HepG2 (cell line): ENCODE results near the gene SHFL. TPM values are rescaled to one million over a fixed set of nuclear protein-coding genes. Genes with fewer than 3 reads are reported as not detected.

Experiments
- ARNT2 ChIP-seq: sonication (generic); formaldehyde crosslinking; IDR thresholded peaks from 2 replicates; pipeline ENCODE4 v1.8.0; 2022; ENCODE audit warnings: mild to moderate bottlenecking, low read depth, missing genetic modification reagents, moderate library complexity
- ATF2 ChIP-seq: sonication (generic); formaldehyde crosslinking; IDR thresholded peaks from 2 replicates; pipeline ENCODE4 v1.4.0; 2020; ENCODE audit warnings: missing genetic modification reagents
- ELF3 ChIP-seq: IDR thresholded peaks from 2 replicates; pipeline ENCODE4 v1.6.1; 2016; ENCODE audit warnings: missing genetic modification reagents, missing compliant biosample characterization
- GLI4 ChIP-seq: sonication (generic); formaldehyde crosslinking; IDR thresholded peaks from 2 replicates; pipeline ENCODE4 v1.5.1; 2020; ENCODE audit warnings: missing genetic modification reagents, mild to moderate bottlenecking, moderate library complexity, borderline replicate concordance
- HHEX ChIP-seq: IDR thresholded peaks from 2 replicates; pipeline ENCODE4 v1.6.1; 2016; ENCODE audit warnings: control low read depth
- MAFF ChIP-seq: IDR thresholded peaks from 2 replicates; pipeline ENCODE4 v1.6.1; 2011; ENCODE audit warnings: low read depth, low read length, improper control_type of control experiment
- NONO ChIP-seq, 2 experiments: fragments of 450-650 bp in 1 of 2; sonication (generic) in 1 of 2; formaldehyde crosslinking in 1 of 2; IDR thresholded peaks in 1 of 2; conservative IDR thresholded peaks in 1 of 2; 2 replicates each; pipeline versions ENCODE4 v1.6.1 to v1.8.0; 2017 to 2022; ENCODE audit warnings: mild to moderate bottlenecking in 1 of 2, missing genetic modification reagents in 1 of 2, moderate library complexity in 1 of 2
- NRL ChIP-seq: sonication (generic); formaldehyde crosslinking; IDR thresholded peaks from 2 replicates; pipeline ENCODE4 v1.5.0; 2020; ENCODE audit warnings: missing genetic modification reagents, mild to moderate bottlenecking, moderate library complexity, borderline replicate concordance
- TBX2 ChIP-seq: sonication (generic); formaldehyde crosslinking; IDR thresholded peaks from 2 replicates; pipeline ENCODE4 v1.5.0; 2020; ENCODE audit warnings: missing genetic modification reagents, mild to moderate bottlenecking, borderline replicate concordance
- ZNF224 ChIP-seq: sonication (generic); formaldehyde crosslinking; IDR thresholded peaks from 2 replicates; pipeline ENCODE4 v1.5.0; 2020; ENCODE audit warnings: mild to moderate bottlenecking, missing genetic modification reagents
- ZNF562 ChIP-seq: sonication (generic); formaldehyde crosslinking; IDR thresholded peaks from 2 replicates; pipeline ENCODE4 v1.8.0; 2022; ENCODE audit warnings: missing genetic modification reagents, borderline replicate concordance
- ZNF567 ChIP-seq: sonication (generic); formaldehyde crosslinking; IDR thresholded peaks from 2 replicates; pipeline ENCODE4 v1.8.1; 2023; ENCODE audit warnings: mild to moderate bottlenecking, missing genetic modification reagents, borderline replicate concordance
- ZNF713 ChIP-seq: sonication (generic); formaldehyde crosslinking; IDR thresholded peaks from 2 replicates; pipeline ENCODE4 v1.4.0; 2020; ENCODE audit warnings: mild to moderate bottlenecking, missing genetic modification reagents
- ZNF780A ChIP-seq: sonication (generic); formaldehyde crosslinking; IDR thresholded peaks from 2 replicates; pipeline ENCODE4 v1.8.0; 2022; ENCODE audit warnings: mild to moderate bottlenecking, missing genetic modification reagents, moderate library complexity
- ZSCAN30 ChIP-seq: sonication (generic); formaldehyde crosslinking; IDR thresholded peaks from 2 replicates; pipeline ENCODE4 v1.5.0; 2020; ENCODE audit warnings: mild to moderate bottlenecking, missing genetic modification reagents
- polyA plus RNA-seq, 8 experiments: library from polyadenylated mRNA; depleted of rRNA in 3 of 8; stranded (reverse) in 7 of 8; unstranded in 1 of 8; fragments of >200 nt; fragmentation: Illumina TruSeq in 4 of 8; extraction: Trizol in 4 of 8; gene quantifications; 2 replicates each; pipeline versions ENCODE4 v1.2.1 to v1.2.3, GENCODE V29; 2011 to 2016; ENCODE audit warnings: low read depth in 4 of 8, missing spikeins in 1 of 8, mixed read lengths in 1 of 8; ENCODE audit not compliant: insufficient read depth in 1 of 8
- total RNA-seq, 5 experiments: library from RNA; depleted of rRNA; stranded (reverse); fragments of >200 nt; fragmentation: Illumina TruSeq; extraction: Trizol; gene quantifications; 2 replicates each; pipeline ENCODE4 v1.2.3, GENCODE V29; 2016; ENCODE audit warnings: low read depth in 1 of 5
- TF ChIP-seq, protein P1 (sequence below): sonication (generic); formaldehyde crosslinking; conservative IDR thresholded peaks from 2 replicates; pipeline ENCODE4 v1.8.0; 2022; ENCODE audit warnings: missing genetic modification reagents
- TF ChIP-seq, protein P2 (sequence below): sonication (generic); formaldehyde crosslinking; IDR thresholded peaks from 2 replicates; pipeline ENCODE4 v1.9.0; 2021; ENCODE audit warnings: missing genetic modification reagents, borderline replicate concordance
- TF ChIP-seq, protein P3 (sequence below): sonication (generic); formaldehyde crosslinking; IDR thresholded peaks from 2 replicates; pipeline ENCODE4 v1.8.0; 2022; ENCODE audit warnings: missing genetic modification reagents, mild to moderate bottlenecking, moderate library complexity, borderline replicate concordance
- TF ChIP-seq, protein P4 (sequence below): sonication (generic); formaldehyde crosslinking; IDR thresholded peaks from 2 replicates; pipeline ENCODE4 v1.8.1; 2022; ENCODE audit warnings: mild to moderate bottlenecking, missing genetic modification reagents

The SHFL gene
- total and polyA plus RNA-seq, 2 of the 13 experiments (the other 11 are each of a cell fraction or from before 2014, with no cell fraction given): 12.3 to 36.4 TPM

DNA sequence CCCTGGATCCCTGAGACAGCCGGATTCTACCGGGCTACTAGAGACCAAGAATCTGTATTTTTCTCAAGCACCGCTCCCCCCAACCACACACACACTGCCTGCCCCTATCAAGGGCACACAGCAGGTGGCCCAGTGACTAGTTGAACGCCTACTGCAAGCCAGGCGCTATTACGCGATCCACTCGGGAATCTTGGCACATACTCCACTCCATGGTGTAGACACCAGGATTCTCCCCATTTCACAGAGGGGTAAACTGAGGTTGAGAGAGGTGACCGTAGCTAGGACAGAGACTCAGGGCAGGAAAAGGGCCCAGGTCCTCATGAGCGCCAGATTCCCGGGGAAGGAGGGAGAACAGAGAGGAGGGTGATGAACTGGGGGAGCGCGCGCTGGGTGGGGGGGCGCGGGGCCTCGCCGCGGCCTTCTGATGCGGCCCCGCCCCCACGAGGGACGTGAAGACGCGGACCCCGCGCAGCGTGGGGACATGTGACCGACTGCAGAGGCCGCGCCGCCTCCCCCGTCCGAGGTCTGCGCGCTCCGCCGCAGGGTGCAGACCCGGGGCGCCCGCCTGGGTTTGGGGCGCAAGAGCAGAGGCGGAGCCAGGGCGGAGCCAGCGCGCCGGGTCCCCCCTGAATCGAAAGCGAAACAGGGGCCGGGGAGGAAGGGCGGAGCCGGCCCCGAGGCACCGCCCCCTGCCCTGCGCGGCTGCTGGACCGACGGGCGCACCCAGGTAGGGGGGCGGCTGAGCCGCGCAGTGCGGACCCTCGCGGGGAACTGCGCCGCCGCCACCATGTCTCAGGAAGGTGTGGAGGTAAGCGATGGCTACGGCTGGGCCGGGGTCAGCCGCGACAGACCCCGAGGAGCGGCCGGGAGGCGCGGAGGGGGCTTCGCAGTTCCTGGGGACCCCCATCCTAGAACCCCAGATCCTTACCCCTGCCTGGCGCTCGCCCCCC lies at the start of gene SHFL (continued):
- no peak for TF ChIP-seq NONO (IDR thresholded peaks at IDR 0.05)
- TF ChIP-seq NONO (CRISPR knock-in tag; conservative IDR thresholded peaks at IDR 0.05): no peak; the same call in none of the 2 replicates
- TF ChIP-seq, protein P1, sequence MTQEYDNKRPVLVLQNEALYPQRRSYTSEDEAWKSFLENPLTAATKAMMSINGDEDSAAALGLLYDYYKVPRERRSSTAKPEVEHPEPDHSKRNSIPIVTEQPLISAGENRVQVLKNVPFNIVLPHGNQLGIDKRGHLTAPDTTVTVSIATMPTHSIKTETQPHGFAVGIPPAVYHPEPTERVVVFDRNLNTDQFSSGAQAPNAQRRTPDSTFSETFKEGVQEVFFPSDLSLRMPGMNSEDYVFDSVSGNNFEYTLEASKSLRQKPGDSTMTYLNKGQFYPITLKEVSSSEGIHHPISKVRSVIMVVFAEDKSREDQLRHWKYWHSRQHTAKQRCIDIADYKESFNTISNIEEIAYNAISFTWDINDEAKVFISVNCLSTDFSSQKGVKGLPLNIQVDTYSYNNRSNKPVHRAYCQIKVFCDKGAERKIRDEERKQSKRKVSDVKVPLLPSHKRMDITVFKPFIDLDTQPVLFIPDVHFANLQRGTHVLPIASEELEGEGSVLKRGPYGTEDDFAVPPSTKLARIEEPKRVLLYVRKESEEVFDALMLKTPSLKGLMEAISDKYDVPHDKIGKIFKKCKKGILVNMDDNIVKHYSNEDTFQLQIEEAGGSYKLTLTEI (CRISPR knock-in tag): no peak
- TF ChIP-seq MAFF: no peak
- TF ChIP-seq NRL (CRISPR knock-in tag): no peak; the same call in 1 of the 2 replicates
- TF ChIP-seq ZNF780A: no peak
- peak; percentile 47; the same call in 1 of the 2 replicates for TF ChIP-seq ZNF567 (CRISPR knock-in tag)
- TF ChIP-seq, protein P2, sequence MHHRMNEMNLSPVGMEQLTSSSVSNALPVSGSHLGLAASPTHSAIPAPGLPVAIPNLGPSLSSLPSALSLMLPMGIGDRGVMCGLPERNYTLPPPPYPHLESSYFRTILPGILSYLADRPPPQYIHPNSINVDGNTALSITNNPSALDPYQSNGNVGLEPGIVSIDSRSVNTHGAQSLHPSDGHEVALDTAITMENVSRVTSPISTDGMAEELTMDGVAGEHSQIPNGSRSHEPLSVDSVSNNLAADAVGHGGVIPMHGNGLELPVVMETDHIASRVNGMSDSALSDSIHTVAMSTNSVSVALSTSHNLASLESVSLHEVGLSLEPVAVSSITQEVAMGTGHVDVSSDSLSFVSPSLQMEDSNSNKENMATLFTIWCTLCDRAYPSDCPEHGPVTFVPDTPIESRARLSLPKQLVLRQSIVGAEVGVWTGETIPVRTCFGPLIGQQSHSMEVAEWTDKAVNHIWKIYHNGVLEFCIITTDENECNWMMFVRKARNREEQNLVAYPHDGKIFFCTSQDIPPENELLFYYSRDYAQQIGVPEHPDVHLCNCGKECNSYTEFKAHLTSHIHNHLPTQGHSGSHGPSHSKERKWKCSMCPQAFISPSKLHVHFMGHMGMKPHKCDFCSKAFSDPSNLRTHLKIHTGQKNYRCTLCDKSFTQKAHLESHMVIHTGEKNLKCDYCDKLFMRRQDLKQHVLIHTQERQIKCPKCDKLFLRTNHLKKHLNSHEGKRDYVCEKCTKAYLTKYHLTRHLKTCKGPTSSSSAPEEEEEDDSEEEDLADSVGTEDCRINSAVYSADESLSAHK (CRISPR knock-in tag): no peak
- TF ChIP-seq ZNF224 (CRISPR knock-in tag): no peak
- TF ChIP-seq ZSCAN30 (CRISPR knock-in tag): no peak
- TF ChIP-seq GLI4 (CRISPR knock-in tag): no peak
- TF ChIP-seq ZNF562: no peak
- 0 out of 2 replicates have a peak, but pooled peaks have one; percentile 2 for TF ChIP-seq ELF3 (CRISPR knock-in tag)
- peak; percentile 73; the same call in 1 of the 2 replicates for TF ChIP-seq TBX2 (CRISPR knock-in tag)
- TF ChIP-seq, protein P3, sequence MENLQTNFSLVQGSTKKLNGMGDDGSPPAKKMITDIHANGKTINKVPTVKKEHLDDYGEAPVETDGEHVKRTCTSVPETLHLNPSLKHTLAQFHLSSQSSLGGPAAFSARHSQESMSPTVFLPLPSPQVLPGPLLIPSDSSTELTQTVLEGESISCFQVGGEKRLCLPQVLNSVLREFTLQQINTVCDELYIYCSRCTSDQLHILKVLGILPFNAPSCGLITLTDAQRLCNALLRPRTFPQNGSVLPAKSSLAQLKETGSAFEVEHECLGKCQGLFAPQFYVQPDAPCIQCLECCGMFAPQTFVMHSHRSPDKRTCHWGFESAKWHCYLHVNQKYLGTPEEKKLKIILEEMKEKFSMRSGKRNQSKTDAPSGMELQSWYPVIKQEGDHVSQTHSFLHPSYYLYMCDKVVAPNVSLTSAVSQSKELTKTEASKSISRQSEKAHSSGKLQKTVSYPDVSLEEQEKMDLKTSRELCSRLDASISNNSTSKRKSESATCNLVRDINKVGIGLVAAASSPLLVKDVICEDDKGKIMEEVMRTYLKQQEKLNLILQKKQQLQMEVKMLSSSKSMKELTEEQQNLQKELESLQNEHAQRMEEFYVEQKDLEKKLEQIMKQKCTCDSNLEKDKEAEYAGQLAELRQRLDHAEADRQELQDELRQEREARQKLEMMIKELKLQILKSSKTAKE (CRISPR knock-in tag): no peak
- TF ChIP-seq HHEX (CRISPR knock-in tag): no peak
- TF ChIP-seq ARNT2 (CRISPR knock-in tag): no peak
- no peak for TF ChIP-seq ZNF713 (CRISPR knock-in tag)
- TF ChIP-seq, protein P4, sequence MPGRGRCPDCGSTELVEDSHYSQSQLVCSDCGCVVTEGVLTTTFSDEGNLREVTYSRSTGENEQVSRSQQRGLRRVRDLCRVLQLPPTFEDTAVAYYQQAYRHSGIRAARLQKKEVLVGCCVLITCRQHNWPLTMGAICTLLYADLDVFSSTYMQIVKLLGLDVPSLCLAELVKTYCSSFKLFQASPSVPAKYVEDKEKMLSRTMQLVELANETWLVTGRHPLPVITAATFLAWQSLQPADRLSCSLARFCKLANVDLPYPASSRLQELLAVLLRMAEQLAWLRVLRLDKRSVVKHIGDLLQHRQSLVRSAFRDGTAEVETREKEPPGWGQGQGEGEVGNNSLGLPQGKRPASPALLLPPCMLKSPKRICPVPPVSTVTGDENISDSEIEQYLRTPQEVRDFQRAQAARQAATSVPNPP: no peak
- no peak for TF ChIP-seq ATF2 (CRISPR knock-in tag)
